ENCODE results near the gene OLFML2A.

DNA sequence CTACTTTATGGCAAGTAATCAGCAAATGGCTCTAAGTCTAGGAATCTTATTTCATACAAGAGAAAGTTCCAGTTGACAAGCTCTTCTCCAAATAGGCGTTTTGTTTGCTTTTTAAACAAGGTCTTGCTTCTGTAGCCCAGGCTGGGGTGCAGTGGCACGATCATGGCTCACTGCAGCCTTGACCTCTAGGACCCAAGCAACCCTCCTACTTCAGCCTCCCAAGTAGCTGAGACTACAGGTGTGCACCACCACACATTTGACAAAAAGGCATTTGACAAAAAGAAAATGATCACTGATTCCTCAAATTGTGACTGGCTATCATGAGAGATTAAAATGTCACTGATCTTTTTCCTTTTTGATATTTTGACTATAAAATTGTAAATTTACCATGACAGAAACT is 37.6 kb upstream of the OLFML2A start:
- TF ChIP-seq, protein P1, sequence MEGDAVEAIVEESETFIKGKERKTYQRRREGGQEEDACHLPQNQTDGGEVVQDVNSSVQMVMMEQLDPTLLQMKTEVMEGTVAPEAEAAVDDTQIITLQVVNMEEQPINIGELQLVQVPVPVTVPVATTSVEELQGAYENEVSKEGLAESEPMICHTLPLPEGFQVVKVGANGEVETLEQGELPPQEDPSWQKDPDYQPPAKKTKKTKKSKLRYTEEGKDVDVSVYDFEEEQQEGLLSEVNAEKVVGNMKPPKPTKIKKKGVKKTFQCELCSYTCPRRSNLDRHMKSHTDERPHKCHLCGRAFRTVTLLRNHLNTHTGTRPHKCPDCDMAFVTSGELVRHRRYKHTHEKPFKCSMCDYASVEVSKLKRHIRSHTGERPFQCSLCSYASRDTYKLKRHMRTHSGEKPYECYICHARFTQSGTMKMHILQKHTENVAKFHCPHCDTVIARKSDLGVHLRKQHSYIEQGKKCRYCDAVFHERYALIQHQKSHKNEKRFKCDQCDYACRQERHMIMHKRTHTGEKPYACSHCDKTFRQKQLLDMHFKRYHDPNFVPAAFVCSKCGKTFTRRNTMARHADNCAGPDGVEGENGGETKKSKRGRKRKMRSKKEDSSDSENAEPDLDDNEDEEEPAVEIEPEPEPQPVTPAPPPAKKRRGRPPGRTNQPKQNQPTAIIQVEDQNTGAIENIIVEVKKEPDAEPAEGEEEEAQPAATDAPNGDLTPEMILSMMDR (IDR thresholded peaks at IDR 0.05): no peak
- no peak for TF ChIP-seq EZH2 (IDR thresholded peaks at IDR 0.05; ENCODE audit: borderline replicate concordance, insufficient read depth, low read depth, low read length, poor library complexity, severe bottlenecking)

Data from B cell (primary cell).